Esophagus squamous epithelium (tissue), 4 donors: Measurements from ENCODE around the gene TRPV3.

Source experiments
- POLR2A ChIP-seq, 4 donors: fragments of 450-650 bp; IDR thresholded peaks; one replicate each; pipeline ENCODE4 v1.6.1; 2017; ENCODE audit warnings: antibody characterized with exemption in 4 of 4, mild to moderate bottlenecking in 4 of 4, moderate library complexity in 3 of 4
- TF ChIP-seq, protein P1 (sequence below), 6 experiments: fragments of 450-650 bp in 4 of 6; fragments of 200-600 bp in 2 of 6; sonication (generic) in 2 of 6; IDR thresholded peaks; one replicate each; pipeline ENCODE4 v1.5.1; 2016 to 2019; ENCODE audit warnings: antibody characterized with exemption in 6 of 6, mild to moderate bottlenecking in 4 of 6, moderate library complexity in 4 of 6

GRCh38 chr17:3589784-3590183, 32.2 kb upstream of the TRPV3 start:
- TF ChIP-seq, protein P1, sequence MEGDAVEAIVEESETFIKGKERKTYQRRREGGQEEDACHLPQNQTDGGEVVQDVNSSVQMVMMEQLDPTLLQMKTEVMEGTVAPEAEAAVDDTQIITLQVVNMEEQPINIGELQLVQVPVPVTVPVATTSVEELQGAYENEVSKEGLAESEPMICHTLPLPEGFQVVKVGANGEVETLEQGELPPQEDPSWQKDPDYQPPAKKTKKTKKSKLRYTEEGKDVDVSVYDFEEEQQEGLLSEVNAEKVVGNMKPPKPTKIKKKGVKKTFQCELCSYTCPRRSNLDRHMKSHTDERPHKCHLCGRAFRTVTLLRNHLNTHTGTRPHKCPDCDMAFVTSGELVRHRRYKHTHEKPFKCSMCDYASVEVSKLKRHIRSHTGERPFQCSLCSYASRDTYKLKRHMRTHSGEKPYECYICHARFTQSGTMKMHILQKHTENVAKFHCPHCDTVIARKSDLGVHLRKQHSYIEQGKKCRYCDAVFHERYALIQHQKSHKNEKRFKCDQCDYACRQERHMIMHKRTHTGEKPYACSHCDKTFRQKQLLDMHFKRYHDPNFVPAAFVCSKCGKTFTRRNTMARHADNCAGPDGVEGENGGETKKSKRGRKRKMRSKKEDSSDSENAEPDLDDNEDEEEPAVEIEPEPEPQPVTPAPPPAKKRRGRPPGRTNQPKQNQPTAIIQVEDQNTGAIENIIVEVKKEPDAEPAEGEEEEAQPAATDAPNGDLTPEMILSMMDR (IDR thresholded peaks at IDR 0.05) = no peak
- TF ChIP-seq POLR2A (IDR thresholded peaks at IDR 0.05) = no peak
